CD4-positive, alpha-beta T cell (primary cell): ENCODE results near the gene ANKRD6. TPM values are rescaled to one million over a fixed set of nuclear protein-coding genes. Genes with fewer than 3 reads are reported as not detected.

Experiments
- ATAC-seq: fragments of 200-7000 bp; cut with Tn5 transposase; one replicate; pipeline ENCODE4 v1.10.0; 2022; ENCODE audit warnings: mild to moderate bottlenecking; ENCODE audit not compliant: poor library complexity
- CTCF ChIA-PET: fragments of 350-600 bp; sonication (Branson Sonifier 250); formaldehyde crosslinking; loops from one replicate; lab custom pipeline; 2021; ENCODE audit warnings: antibody characterized with exemption, inconsistent platforms; lab: Charles Lee
- POLR2A ChIA-PET: fragments of 350-600 bp; sonication (Branson Sonifier 250); formaldehyde crosslinking; loops from one replicate; lab custom pipeline; 2021; ENCODE audit warnings: antibody characterized with exemption, inconsistent platforms; lab: Charles Lee
- DNase-seq, 14 experiments: peaks; one replicate each; pipeline ENCODE4 v3.0.0-alpha.2; 2013 to 2020; ENCODE audit warnings: mixed read lengths in 2 of 14
- H3K27ac ChIP-seq, 2 donors: one replicate each; pipeline versions ENCODE4 v1.5.1 to v1.7.0; 2013; ENCODE audit warnings: low read length in 2 of 2, low read depth in 1 of 2, mild to moderate bottlenecking in 1 of 2
- H3K27me3 ChIP-seq, 2 experiments: 1 replicate in 1 of 2; 2 replicates in 1 of 2; pipeline versions ENCODE4 v1.6.1 to v1.7.0; 2013; ENCODE audit warnings: low read length in 2 of 2, control low read depth in 1 of 2, mild to moderate bottlenecking in 1 of 2, moderate library complexity in 1 of 2; ENCODE audit not compliant: insufficient read depth in 2 of 2, control insufficient read depth in 1 of 2
- H3K36me3 ChIP-seq: one replicate; pipeline ENCODE4 v1.6.1; 2013; ENCODE audit warnings: low read length, control low read depth; ENCODE audit not compliant: insufficient read depth
- H3K4me1 ChIP-seq: one replicate; pipeline ENCODE4 v1.6.1; 2013; ENCODE audit warnings: low read length, control low read depth; ENCODE audit not compliant: insufficient read depth
- H3K4me3 ChIP-seq: one replicate; pipeline ENCODE4 v1.5.1; 2013; ENCODE audit warnings: mild to moderate bottlenecking, low read length, moderate library complexity
- H3K9me3 ChIP-seq, 2 experiments: 1 replicate in 1 of 2; 2 replicates in 1 of 2; pipeline versions ENCODE4 v1.6.1 to v1.7.0; 2013; ENCODE audit warnings: low read length in 2 of 2, mild to moderate bottlenecking in 2 of 2, control low read depth in 1 of 2, moderate library complexity in 1 of 2; ENCODE audit not compliant: control insufficient read depth in 1 of 2, insufficient read depth in 1 of 2
- H3K27ac Mint-ChIP-seq: one replicate; pipeline ENCODE4 v1.8.0; 2020; ENCODE audit warnings: mixed read lengths
- H3K27me3 Mint-ChIP-seq: one replicate; pipeline ENCODE4 v1.8.0; 2021; ENCODE audit warnings: mixed read lengths
- H3K36me3 Mint-ChIP-seq: one replicate; pipeline ENCODE4 v1.8.0; 2021; ENCODE audit warnings: low read depth, mixed read lengths
- H3K4me1 Mint-ChIP-seq: one replicate; pipeline ENCODE4 v1.8.0; 2021; ENCODE audit warnings: low read depth, mixed read lengths
- H3K4me3 Mint-ChIP-seq: one replicate; pipeline ENCODE4 v1.8.0; 2020; ENCODE audit warnings: mild to moderate bottlenecking, mixed read lengths
- H3K9me3 Mint-ChIP-seq: one replicate; pipeline ENCODE4 v1.8.0; 2020; ENCODE audit warnings: mixed read lengths
- intact Hi-C, 2 experiments: fragments of 100-400 bp; cut with DNase I in 1 of 2; cut with micrococcal nuclease in 1 of 2; formaldehyde crosslinking; loops; one replicate each; pipeline versions ENCODE4 v1.15.1 to v1.9.0; 2023 to 2025; cut with DNase I, micrococcal nuclease
- total RNA-seq, 174 experiments: library from RNA in 2 of 174; stranded (reverse) in 2 of 174; gene quantifications; one replicate each; pipeline ENCODE4 v1.2.3 and lab custom pipeline; 2021 to 2026
- TF ChIP-seq, protein P1 (sequence below): fragments of 200-600 bp; IDR thresholded peaks from one replicate; pipeline ENCODE4 v1.8.0; 2022; ENCODE audit warnings: antibody characterized with exemption, mild to moderate bottlenecking

ANKRD6 gene
- total RNA-seq, 2 experiments from 2014 or later = 3.8 to 4.8 TPM

DNA sequence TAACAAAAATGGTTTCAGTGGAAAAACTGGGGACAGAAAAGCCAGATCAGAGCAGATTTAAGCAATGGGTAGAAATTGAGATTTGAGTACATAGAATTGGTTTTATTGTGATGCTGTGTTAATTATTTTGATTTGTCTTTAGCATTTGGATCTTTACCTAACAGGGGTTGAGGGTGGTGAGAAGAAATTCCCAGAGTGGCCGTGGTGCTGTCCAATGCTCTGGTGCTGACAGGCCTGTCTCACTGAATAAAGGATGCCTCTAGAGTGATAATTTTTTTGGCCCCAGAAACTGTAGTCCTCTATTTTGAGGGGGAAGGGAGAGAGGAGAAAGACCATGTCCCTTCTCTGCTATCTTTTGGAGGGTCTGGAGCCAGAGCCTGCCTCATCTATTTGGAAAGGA is 126.5 kb downstream of the ANKRD6 start:
- Mint-ChIP-seq H3K27me3 (no peaks in the 10 kb centered on the region), H3K36me3 (no peaks in the 10 kb centered on the region), H3K27ac (no peak overlapping the region), H3K4me1 (no peaks in the 10 kb centered on the region), H3K4me3 (no peak overlapping the region), H3K9me3 (peaks cover 10% of the 10 kb centered on the region)
- TF ChIP-seq, protein P1, sequence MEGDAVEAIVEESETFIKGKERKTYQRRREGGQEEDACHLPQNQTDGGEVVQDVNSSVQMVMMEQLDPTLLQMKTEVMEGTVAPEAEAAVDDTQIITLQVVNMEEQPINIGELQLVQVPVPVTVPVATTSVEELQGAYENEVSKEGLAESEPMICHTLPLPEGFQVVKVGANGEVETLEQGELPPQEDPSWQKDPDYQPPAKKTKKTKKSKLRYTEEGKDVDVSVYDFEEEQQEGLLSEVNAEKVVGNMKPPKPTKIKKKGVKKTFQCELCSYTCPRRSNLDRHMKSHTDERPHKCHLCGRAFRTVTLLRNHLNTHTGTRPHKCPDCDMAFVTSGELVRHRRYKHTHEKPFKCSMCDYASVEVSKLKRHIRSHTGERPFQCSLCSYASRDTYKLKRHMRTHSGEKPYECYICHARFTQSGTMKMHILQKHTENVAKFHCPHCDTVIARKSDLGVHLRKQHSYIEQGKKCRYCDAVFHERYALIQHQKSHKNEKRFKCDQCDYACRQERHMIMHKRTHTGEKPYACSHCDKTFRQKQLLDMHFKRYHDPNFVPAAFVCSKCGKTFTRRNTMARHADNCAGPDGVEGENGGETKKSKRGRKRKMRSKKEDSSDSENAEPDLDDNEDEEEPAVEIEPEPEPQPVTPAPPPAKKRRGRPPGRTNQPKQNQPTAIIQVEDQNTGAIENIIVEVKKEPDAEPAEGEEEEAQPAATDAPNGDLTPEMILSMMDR = no peak
- Histone ChIP-seq H3K27ac (no peak overlapping the region), H3K9me3 (peaks cover 0 to 3% of the 10 kb centered on the region in 2 experiments), H3K36me3 (no peaks in the 10 kb centered on the region), H3K4me3 (no peak overlapping the region), H3K27me3 (peaks cover 0 to 7% of the 10 kb centered on the region in 2 experiments), H3K4me1 (no peaks in the 10 kb centered on the region)
- ChIA-PET CTCF (no interaction called here), POLR2A (no interaction called here)
- DNase-seq (no peak), ATAC-seq (no peak)
- intact Hi-C loops = no loop called here

DNA sequence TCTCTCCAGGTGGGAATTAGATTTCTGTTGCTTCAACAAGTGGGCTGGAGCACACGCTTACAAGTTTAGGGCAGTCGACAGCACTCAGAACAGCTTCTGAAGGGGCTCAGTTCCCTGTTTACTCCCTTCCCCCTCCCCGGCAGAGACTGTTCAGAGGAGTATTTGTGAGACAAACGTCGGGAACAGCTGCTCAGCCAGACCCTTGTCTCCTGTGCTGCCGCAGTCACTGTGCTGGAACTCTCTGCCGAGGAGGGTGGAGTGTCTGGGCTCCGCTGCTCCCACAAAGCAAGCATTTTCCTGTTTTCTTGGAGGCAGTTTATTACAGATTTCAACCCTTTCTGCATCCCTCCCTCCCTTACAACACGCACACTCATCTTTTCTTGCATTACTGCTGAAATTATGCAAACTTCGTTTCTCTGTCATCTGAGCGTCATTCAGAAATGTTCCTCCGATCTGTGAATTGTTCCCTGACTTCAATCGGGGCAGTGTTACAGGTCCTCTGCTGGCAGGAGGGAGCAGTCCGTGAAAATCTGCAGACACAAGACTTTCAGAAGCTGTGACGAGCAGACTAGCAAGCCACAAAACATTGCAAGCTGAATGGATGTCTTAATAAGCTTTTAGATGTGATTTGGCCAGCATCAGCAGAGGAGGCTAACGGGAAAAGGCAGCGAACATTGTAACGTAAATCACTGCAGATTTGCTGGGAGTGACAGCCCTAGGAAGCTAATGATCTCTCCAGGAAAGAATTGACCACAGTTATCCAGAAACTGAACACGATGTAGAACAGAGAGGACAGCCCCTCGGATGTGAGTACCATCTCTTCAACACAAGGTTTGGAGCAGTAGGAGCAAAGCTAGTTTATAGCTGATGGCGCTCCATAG is 129.4 kb downstream of the ANKRD6 start:
- DNase-seq = no peak
- TF ChIP-seq, protein P1 = no peak
- H3K36me3 ChIP-seq = no peaks in the 10 kb centered on the region
- H3K9me3 ChIP-seq = peaks cover 0 to 3% of the 10 kb centered on the region in 2 experiments
- no peak overlapping the region for H3K4me3 Mint-ChIP-seq
- intact Hi-C loops = no loop called here
- no peaks in the 10 kb centered on the region for H3K36me3 Mint-ChIP-seq
- H3K27ac ChIP-seq = no peak overlapping the region
- CTCF ChIA-PET = no interaction called here
- no peak overlapping the region for H3K4me3 ChIP-seq
- no peaks in the 10 kb centered on the region for H3K27me3 Mint-ChIP-seq
- no peaks in the 10 kb centered on the region for H3K4me1 Mint-ChIP-seq
- no peak overlapping the region for H3K27ac Mint-ChIP-seq
- no peaks in the 10 kb centered on the region for H3K4me1 ChIP-seq
- no peak for ATAC-seq
- H3K27me3 ChIP-seq = no peaks in the 10 kb centered on the region
- H3K9me3 Mint-ChIP-seq = peaks cover under 1% of the 10 kb centered on the region
- POLR2A ChIA-PET = no interaction called here

DNA sequence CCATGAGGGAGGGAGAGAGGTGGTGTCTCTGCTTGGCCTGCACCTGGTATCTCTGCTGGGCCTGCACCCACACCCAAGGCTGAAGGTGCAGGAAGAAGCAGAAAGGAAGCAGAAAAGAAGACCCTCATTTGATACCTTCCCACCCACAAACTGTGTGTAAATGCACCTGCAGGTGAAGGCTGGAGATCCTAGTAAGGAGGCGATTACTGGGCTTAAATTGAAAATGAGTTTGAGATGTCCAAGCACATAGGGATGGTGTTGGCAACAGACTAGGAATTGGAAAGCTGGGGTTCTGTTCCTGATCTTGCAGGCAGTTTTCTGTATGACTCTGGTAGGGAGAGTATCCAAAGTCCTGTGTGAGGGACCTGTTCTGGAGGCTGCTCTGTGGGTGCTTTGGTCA is 130.9 kb downstream of the ANKRD6 start:
- ChIA-PET POLR2A (no interaction called here), CTCF (no interaction called here)
- no peaks in the 10 kb centered on the region for H3K9me3 ChIP-seq
- H3K27ac Mint-ChIP-seq = no peak overlapping the region
- H3K27me3 ChIP-seq = no peaks in the 10 kb centered on the region
- H3K27me3 Mint-ChIP-seq = no peaks in the 10 kb centered on the region
- H3K4me1 ChIP-seq = no peaks in the 10 kb centered on the region
- no peak overlapping the region for H3K4me3 Mint-ChIP-seq
- no peaks in the 10 kb centered on the region for H3K36me3 Mint-ChIP-seq
- DNase-seq (no peak), ATAC-seq (no peak)
- H3K4me1 Mint-ChIP-seq = no peaks in the 10 kb centered on the region
- no peaks in the 10 kb centered on the region for H3K9me3 Mint-ChIP-seq
- intact Hi-C loops = no loop called here
- no peak overlapping the region for H3K4me3 ChIP-seq
- no peaks in the 10 kb centered on the region for H3K36me3 ChIP-seq
- H3K27ac ChIP-seq = no peak overlapping the region
- TF ChIP-seq, protein P1 = no peak
